GM12801 (cell line): ENCODE measurements around the gene ATXN1.

Experiments used
- TF ChIP-seq, protein P1 (sequence below): IDR thresholded peaks from one replicate; pipeline ENCODE4 v1.5.1; 2011; ENCODE audit warnings: control low read depth; ENCODE audit not compliant: insufficient read length; ENCODE audit errors: extremely low read depth

ATXN1 gene

DNA sequence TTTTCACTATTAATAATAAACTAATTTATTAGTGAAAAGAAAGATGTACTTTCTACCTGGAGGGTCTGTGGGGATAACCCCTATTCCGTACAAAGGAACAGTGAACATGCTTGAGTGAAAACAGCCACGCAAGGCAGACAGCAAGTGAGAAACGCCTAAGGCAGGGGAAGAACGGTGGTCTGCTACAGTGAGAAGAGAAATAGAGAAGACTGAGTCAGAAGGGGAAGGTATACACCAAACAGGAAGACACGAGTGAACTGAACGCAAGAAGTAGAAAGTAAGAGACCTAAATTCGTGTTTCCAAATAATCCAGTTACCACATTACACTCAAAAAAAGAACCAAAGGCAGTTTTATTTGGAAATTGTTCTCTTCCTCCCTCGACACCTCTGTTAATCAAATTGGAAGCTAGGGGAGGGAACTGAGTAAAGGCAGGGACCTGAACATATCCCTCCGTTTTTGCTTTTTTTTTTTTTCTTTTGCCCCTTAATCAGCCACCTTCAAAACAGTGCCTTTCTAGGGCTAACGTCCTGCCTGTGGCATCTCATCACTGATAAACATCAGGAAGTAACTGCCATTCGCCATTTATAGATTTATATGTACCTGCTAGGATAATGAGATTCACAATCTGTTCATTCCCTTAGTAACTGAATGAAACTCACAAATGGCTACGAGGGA lies 48.9 kb downstream of the ATXN1 start:
- TF ChIP-seq, protein P1, sequence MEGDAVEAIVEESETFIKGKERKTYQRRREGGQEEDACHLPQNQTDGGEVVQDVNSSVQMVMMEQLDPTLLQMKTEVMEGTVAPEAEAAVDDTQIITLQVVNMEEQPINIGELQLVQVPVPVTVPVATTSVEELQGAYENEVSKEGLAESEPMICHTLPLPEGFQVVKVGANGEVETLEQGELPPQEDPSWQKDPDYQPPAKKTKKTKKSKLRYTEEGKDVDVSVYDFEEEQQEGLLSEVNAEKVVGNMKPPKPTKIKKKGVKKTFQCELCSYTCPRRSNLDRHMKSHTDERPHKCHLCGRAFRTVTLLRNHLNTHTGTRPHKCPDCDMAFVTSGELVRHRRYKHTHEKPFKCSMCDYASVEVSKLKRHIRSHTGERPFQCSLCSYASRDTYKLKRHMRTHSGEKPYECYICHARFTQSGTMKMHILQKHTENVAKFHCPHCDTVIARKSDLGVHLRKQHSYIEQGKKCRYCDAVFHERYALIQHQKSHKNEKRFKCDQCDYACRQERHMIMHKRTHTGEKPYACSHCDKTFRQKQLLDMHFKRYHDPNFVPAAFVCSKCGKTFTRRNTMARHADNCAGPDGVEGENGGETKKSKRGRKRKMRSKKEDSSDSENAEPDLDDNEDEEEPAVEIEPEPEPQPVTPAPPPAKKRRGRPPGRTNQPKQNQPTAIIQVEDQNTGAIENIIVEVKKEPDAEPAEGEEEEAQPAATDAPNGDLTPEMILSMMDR = no peak

DNA sequence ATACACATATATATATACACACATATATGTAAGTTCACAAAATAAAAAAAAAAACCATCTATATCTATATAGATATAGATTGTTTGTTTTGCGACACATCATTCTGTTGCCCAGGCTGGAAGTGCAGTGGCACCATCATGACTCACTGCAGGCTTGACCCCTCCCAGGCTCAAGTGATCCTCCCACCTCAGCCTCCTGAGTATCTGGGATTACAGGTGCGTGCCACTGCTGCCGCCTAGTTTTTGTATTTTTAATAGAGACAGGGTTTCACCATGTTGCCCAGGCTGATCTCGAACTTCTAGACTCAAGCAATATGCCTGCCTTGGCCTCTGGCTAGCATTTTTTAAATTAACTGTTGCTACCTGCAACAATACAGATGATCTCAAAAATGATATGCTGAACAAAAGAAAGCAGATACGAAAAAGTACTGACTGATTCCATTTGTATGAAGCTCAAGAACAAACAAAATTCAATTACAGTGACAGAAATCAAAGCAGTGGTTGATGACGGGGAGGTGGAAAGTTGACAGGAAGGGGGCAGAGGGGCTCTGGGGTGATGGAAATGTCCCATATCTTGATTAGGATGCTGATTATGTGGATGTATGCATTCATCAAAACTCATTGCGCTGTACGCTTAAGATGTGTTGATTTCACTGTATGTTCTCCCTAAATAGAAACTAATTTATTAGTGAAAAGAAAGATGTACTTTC lies 49.6 kb downstream of the ATXN1 start:
- TF ChIP-seq, protein P1 = no peak

DNA sequence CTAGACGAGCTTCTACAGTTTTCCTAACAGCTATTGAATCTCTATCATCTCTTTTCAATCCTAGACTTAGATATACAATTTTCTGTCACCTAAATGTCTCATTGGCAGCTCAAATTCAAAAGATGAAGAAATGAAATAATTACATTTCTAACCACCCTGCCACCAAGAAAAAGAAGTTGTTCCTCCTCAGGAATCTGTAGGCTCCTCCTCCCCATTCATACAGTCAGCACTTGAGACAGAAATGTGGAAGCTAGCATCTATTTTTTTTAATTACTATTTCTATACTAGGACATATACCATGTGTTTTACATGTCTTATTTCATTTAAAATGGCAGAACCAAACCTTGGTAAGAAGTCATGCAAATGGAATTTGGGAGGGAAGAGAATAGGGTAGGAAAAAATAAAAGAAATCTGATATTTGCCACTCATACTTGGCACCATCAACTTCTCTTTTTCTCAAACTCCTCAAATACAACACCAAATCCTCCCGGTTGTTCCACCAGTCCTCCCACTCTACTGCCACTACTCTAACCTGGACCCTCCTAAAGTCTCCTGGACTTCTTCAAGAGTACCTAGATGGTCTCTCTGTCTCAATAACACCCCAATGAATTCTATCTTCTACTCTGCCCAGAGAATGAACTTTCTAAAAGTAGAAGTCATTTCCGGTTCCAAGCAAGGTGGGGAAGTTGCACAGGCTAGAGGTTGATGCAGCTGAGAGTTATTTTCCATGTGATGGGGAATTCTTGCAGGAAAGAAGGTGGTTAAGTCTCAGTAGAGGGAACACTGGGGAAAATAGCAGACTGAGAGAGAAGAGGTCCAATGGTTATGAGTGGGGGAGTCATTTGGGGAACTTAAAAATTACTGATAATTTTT lies 54.1 kb downstream of the ATXN1 start:
- TF ChIP-seq, protein P1 = no peak

DNA sequence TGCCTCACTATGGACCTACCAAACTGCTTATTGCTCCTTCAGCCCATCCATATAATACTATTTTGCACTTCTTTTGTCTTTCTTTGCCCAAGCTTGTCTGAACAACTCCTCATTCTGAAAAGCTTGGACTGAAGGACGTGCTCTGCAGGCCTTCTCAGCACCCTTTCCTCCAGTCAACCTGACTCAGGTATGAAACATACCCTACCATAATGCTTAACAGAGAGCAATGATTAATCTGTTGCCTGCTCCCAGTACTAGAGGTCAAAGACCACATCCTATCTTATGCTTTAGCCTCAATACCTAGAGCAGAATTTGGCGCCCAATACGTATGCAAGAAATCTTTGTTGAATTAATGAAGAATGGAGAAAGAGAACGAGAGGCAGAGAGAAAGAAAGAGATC lies 55.2 kb downstream of the ATXN1 start:
- TF ChIP-seq, protein P1 = no peak

DNA sequence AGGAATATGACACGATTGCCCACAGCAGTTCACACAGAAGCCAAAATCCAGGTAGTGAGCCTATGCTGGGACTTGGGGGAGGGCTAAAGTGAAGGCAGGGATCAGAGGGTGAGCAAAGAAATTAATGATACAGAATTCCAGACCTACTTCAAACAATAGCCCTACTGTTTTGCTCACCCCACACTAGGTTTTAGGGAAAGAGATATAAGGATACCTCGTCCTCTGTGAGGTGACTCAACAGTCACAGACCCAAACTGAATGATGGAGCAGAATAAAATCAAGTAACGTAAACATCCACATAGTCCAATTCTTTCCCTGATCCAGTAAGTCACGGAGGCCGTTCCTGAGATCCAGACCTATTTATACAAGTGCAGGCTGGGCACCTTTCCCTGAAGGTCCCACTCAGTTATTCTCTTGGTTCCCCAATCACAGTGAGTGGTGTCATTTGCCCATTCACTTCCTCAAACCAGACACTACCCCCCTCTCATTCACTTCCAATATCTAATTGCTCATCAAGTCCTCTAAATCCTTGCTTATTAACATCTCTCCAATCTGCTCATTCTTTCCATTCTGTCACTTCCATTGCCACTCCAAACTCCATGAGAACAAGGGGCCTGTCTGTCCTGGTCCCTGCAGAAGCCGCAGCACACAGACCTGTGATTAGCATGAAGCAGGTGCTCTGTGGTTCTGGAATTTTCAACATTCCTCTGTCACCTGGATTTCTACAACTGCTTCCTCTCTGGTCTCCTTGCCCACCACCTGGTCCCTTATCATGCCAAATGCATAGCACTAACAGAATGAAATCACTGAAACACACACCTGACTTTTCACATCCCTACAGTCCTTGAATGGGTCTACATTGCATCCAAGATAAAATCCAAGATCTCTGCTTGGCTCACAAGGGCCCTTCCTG lies 55.9 kb downstream of the ATXN1 start:
- TF ChIP-seq, protein P1 = no peak

DNA sequence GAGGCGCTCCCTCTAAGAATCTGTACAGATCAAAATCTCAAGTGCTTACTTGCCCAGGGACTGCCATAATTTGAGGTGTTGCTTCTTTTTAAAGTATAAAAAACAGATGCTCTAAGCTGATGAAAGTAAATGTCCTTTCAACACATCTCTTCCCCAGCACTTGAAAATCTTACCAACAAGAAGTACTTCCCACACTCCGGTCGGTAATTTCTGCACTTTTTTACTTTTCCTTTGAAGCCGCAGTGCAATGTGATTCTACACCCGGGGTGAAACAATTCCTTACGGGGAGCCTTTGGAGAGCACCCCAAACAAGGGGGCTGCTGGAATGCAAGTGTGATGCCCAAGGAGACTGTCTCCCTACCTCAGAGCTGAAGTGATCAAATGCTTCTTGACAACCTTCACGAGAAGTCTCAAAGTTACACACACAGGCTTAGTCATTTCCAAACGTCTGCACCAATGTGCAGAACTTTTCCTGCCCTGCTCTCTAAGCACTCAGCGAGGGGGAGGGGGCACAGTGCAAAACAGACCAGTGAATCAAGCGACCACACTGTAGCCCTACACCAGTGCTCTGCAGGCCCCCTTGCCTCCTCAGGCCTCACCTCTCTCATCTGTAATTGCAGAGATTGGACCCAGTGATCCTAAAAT lies 56.7 kb downstream of the ATXN1 start:
- TF ChIP-seq, protein P1 = no peak
